H9 (cell line): ENCODE data around the gene L3HYPDH. TPM values are rescaled to one million over a fixed set of nuclear protein-coding genes. Genes with fewer than 3 reads are reported as not detected.

Experiments
- DNase-seq: peaks from one replicate; pipeline ENCODE4 v3.0.0-alpha.2; 2017
- H2AFZ ChIP-seq: one replicate; pipeline ENCODE4 v1.6.1; 2013; ENCODE audit warnings: mild to moderate bottlenecking, low read length, control low read depth, moderate library complexity
- H2AK5ac ChIP-seq: 2 replicates; pipeline ENCODE4 v1.6.1; 2013; ENCODE audit warnings: low read length, control low read depth, mixed read lengths; ENCODE audit not compliant: insufficient read length
- H2BK120ac ChIP-seq: one replicate; pipeline ENCODE4 v1.6.1; 2013; ENCODE audit warnings: low read depth, mild to moderate bottlenecking, low read length, control low read depth, inconsistent platforms; ENCODE audit not compliant: poor library complexity, severe bottlenecking
- H2BK12ac ChIP-seq: 2 replicates; pipeline ENCODE4 v1.6.1; 2013; ENCODE audit warnings: low read length, control low read depth, mixed read lengths, low read depth; ENCODE audit not compliant: insufficient read length
- H2BK15ac ChIP-seq: 2 replicates; pipeline ENCODE4 v1.6.1; 2013; ENCODE audit warnings: low read depth, low read length, control low read depth
- H2BK20ac ChIP-seq: one replicate; pipeline ENCODE4 v1.6.1; 2013; ENCODE audit warnings: low read depth, mild to moderate bottlenecking, low read length, control low read depth, inconsistent platforms; ENCODE audit not compliant: poor library complexity, severe bottlenecking
- H2BK5ac ChIP-seq: 2 replicates; pipeline ENCODE4 v1.6.1; 2013; ENCODE audit warnings: low read length, control low read depth, mixed read lengths; ENCODE audit not compliant: insufficient read length
- H3K14ac ChIP-seq: 2 replicates; pipeline ENCODE4 v1.6.1; 2013; ENCODE audit warnings: low read length, control low read depth; ENCODE audit not compliant: insufficient read depth
- H3K18ac ChIP-seq: 2 replicates; pipeline ENCODE4 v1.6.1; 2013; ENCODE audit warnings: low read depth, mild to moderate bottlenecking, mixed read lengths, low read length, control low read depth; ENCODE audit not compliant: insufficient read length
- H3K23ac ChIP-seq: 2 replicates; pipeline ENCODE4 v1.6.1; 2013; ENCODE audit warnings: low read length, control low read depth, mixed read lengths, low read depth; ENCODE audit not compliant: insufficient read length
- H3K23me2 ChIP-seq: 2 replicates; pipeline ENCODE4 v1.6.1; 2013; ENCODE audit warnings: low read depth, mild to moderate bottlenecking, mixed read lengths, low read length, control low read depth; ENCODE audit not compliant: insufficient read length, poor library complexity, severe bottlenecking
- H3K27ac ChIP-seq: 2 replicates; pipeline ENCODE4 v1.5.1; 2013; ENCODE audit warnings: low read length, control low read depth, mixed read lengths, low read depth; ENCODE audit not compliant: insufficient read length
- H3K27me3 ChIP-seq: 2 replicates; pipeline ENCODE4 v1.6.1; 2013; ENCODE audit warnings: low read length, control low read depth, inconsistent platforms; ENCODE audit not compliant: insufficient read depth
- H3K4ac ChIP-seq: 2 replicates; pipeline ENCODE4 v1.6.1; 2013; ENCODE audit warnings: low read depth, mild to moderate bottlenecking, control low read depth, inconsistent platforms, low read length, moderate library complexity
- H3K4me1 ChIP-seq: 2 replicates; pipeline ENCODE4 v1.6.1; 2013; ENCODE audit warnings: low read length, control low read depth, inconsistent platforms; ENCODE audit not compliant: insufficient read depth
- H3K4me2 ChIP-seq: 2 replicates; pipeline ENCODE4 v1.6.1; 2013; ENCODE audit warnings: low read length, control low read depth, mixed read lengths; ENCODE audit not compliant: insufficient read length, insufficient read depth
- H3K56ac ChIP-seq: 2 replicates; pipeline ENCODE4 v1.6.1; 2013; ENCODE audit warnings: low read depth, mild to moderate bottlenecking, mixed read lengths, low read length, control low read depth; ENCODE audit not compliant: insufficient read length
- H3K79me1 ChIP-seq: 2 replicates; pipeline ENCODE4 v1.6.1; 2013; ENCODE audit warnings: low read depth, mild to moderate bottlenecking, moderate library complexity, low read length, control low read depth, inconsistent platforms; ENCODE audit not compliant: insufficient read depth, poor library complexity, severe bottlenecking
- H3K79me2 ChIP-seq: 2 replicates; pipeline ENCODE4 v1.6.1; 2013; ENCODE audit warnings: low read length, control low read depth, inconsistent platforms; ENCODE audit not compliant: insufficient read depth
- H3K9ac ChIP-seq: 2 replicates; pipeline ENCODE4 v1.6.1; 2013; ENCODE audit warnings: low read length, control low read depth, mixed read lengths; ENCODE audit not compliant: insufficient read length; ENCODE audit errors: extremely low read depth
- H3K9me3 ChIP-seq: one replicate; pipeline ENCODE4 v1.6.1; 2013; ENCODE audit warnings: low read depth, low read length, inconsistent platforms; ENCODE audit not compliant: control insufficient read depth
- H3T11ph ChIP-seq: one replicate; pipeline ENCODE4 v1.6.1; 2013; ENCODE audit warnings: mild to moderate bottlenecking, low read length, control low read depth, inconsistent platforms
- H4K20me1 ChIP-seq: one replicate; pipeline ENCODE4 v1.6.1; 2013; ENCODE audit not compliant: control insufficient read depth, insufficient read length, insufficient read depth
- H4K5ac ChIP-seq: 2 replicates; pipeline ENCODE4 v1.6.1; 2013; ENCODE audit warnings: low read depth, mild to moderate bottlenecking, mixed read lengths, low read length, control low read depth; ENCODE audit not compliant: insufficient read length
- H4K8ac ChIP-seq: replicated peaks from 2 replicates; pipeline ENCODE4 v1.6.1; 2013; ENCODE audit warnings: low read length, control low read depth, mixed read lengths, low read depth; ENCODE audit not compliant: insufficient read length
- H4K91ac ChIP-seq: 2 replicates; pipeline ENCODE4 v1.6.1; 2013; ENCODE audit warnings: low read depth, mild to moderate bottlenecking, moderate library complexity, mixed read lengths, low read length, control low read depth; ENCODE audit not compliant: insufficient read length
- H3K27ac Mint-ChIP-seq, 3 experiments: 2 replicates in 2 of 3; 3 replicates in 1 of 3; pipeline ENCODE4 v1.8.0; 2020 to 2021; ENCODE audit warnings: mixed read lengths in 3 of 3, mild to moderate bottlenecking in 1 of 3, moderate library complexity in 1 of 3
- H3K27me3 Mint-ChIP-seq: 2 replicates; pipeline ENCODE4 v1.8.0; 2021; ENCODE audit warnings: low read depth, mild to moderate bottlenecking, moderate library complexity, mixed read lengths
- H3K36me3 Mint-ChIP-seq, 3 experiments: 2 replicates in 2 of 3; 3 replicates in 1 of 3; pipeline ENCODE4 v1.8.0; 2020 to 2021; ENCODE audit warnings: low read depth in 3 of 3, mixed read lengths in 3 of 3; ENCODE audit not compliant: insufficient read depth in 1 of 3
- H3K4me1 Mint-ChIP-seq, 2 experiments: 2 replicates each; pipeline ENCODE4 v1.8.0; 2020; ENCODE audit warnings: mixed read lengths in 2 of 2
- H3K4me3 Mint-ChIP-seq, 2 experiments: 2 replicates in 1 of 2; 3 replicates in 1 of 2; pipeline ENCODE4 v1.8.0; 2020 to 2021; ENCODE audit warnings: mild to moderate bottlenecking in 2 of 2, mixed read lengths in 2 of 2, moderate library complexity in 1 of 2
- H3K9me3 Mint-ChIP-seq, 2 experiments: 2 replicates in 1 of 2; 3 replicates in 1 of 2; pipeline ENCODE4 v1.8.0; 2020; ENCODE audit warnings: mild to moderate bottlenecking in 2 of 2, mixed read lengths in 2 of 2, moderate library complexity in 1 of 2
- WGBS: extraction: QIAGEN DNeasy Blood & Tissue Kit; methylation state at CpG from one replicate; pipeline ENCODE4 v1.1.7; 2013; ENCODE audit warnings: missing lambda C conversion rate, low lambda C conversion rate, mixed read lengths; ENCODE audit not compliant: insufficient read length; ENCODE audit errors: extremely low coverage; 5-methylcytosine and 5-hydroxymethylcytosine counted together
- long read RNA-seq: library from polyadenylated mRNA; unstranded; transcript quantifications from one replicate; pipeline ENCODE4 v2.0.0, GENCODE V29; 2020
- total RNA-seq: library from RNA; stranded (reverse); gene quantifications from 2 replicates; pipeline ENCODE4 v1.2.1, GENCODE V29; 2021
- TF ChIP-seq, protein P1 (sequence below): fragments of 200-600 bp; sonication (generic); conservative IDR thresholded peaks from 3 replicates; pipeline ENCODE4 v1.8.0; 2021; ENCODE audit warnings: antibody characterized with exemption, mild to moderate bottlenecking

L3HYPDH gene
- total RNA-seq: 13.5 and 15.7 TPM in 2 replicates
- long read RNA-seq, transcript L3HYPDH-201 (5 exons, 1,527 nt): major isoform, 21 of 28 reads
- long read RNA-seq, partial matches to known transcripts: 0 of 28 reads
- long read RNA-seq, other reads (novel, unspliced or antisense): 6 of 28 reads

DNA sequence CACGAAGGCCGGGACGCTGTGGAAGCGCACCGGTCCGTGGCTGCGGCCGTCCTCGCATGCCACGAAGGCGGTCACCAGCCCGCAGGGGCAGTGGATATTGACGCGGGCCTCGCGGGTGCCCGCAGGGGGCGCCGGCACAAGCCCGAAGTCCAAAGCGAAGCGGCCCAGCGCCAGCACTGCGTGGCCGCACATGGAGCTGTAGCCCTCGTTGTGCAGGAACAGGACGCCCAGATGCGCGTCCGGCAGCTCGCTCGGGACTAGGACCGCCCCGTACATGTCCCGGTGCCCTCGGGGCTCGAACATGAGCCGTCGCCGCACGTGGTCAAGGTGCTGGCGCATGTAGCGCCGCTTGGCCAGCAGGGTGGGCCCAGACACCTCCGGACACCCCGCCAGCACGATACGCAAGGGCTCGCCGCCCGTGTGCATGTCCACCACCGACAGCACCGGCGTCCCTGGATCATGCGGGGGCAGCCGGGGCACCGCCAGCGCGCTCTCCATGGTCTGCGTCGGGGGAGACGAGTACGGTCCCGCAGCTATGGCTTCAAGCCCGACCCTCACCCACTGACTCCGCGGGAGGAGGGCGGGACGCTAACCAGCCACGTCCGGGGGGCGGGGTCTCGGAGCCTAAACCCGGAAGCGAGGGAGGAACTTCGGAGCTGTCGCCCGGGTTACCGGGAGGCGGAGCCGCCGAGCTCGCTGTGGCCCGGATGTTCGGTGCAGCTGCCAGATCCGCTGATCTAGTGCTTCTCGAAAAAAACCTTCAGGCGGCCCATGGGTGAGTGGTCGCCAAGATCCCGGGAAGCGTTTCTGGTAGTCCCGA is at the start of gene L3HYPDH, which contains the start of gene JKAMP:
Gene L3HYPDH (minus strand): TSS at position 590 of the 820 bp plus-strand sequence. CDS start 92 bp downstream, at position 498.
Gene JKAMP (plus strand): TSS at position 699 of the 820 bp plus-strand sequence. CDS start 73 bp downstream, at position 772.
- no peaks in the 10 kb centered on the region for H3K4me1 ChIP-seq
- no peaks in the 10 kb centered on the region for H3K9me3 ChIP-seq
- H3K4me1 Mint-ChIP-seq: peaks cover 18 to 20% of the 10 kb centered on the region in 2 experiments
- TF ChIP-seq, protein P1, sequence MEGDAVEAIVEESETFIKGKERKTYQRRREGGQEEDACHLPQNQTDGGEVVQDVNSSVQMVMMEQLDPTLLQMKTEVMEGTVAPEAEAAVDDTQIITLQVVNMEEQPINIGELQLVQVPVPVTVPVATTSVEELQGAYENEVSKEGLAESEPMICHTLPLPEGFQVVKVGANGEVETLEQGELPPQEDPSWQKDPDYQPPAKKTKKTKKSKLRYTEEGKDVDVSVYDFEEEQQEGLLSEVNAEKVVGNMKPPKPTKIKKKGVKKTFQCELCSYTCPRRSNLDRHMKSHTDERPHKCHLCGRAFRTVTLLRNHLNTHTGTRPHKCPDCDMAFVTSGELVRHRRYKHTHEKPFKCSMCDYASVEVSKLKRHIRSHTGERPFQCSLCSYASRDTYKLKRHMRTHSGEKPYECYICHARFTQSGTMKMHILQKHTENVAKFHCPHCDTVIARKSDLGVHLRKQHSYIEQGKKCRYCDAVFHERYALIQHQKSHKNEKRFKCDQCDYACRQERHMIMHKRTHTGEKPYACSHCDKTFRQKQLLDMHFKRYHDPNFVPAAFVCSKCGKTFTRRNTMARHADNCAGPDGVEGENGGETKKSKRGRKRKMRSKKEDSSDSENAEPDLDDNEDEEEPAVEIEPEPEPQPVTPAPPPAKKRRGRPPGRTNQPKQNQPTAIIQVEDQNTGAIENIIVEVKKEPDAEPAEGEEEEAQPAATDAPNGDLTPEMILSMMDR: peak; percentile 62
- peak within 1 kb of the TSS; percentile 94 to 98 (median 97) for H3K27ac Mint-ChIP-seq
- H3K9me3 Mint-ChIP-seq: no peaks in the 10 kb centered on the region
- peaks cover 2% of the 10 kb centered on the region; the same call in 1 of the 2 replicates for H3K79me2 ChIP-seq
- no peaks in the 10 kb centered on the region for H4K20me1 ChIP-seq
- no peaks in the 10 kb centered on the region for H3K79me1 ChIP-seq
- H2AFZ ChIP-seq: peak within 1 kb of the TSS; percentile 95
- H2BK20ac ChIP-seq: no peak within 1 kb of the TSS
- H3K23ac ChIP-seq: no peak within 1 kb of the TSS
- H2BK120ac ChIP-seq: no peak within 1 kb of the TSS
- H4K91ac ChIP-seq: no peak within 1 kb of the TSS
- H2AK5ac ChIP-seq: no peak within 1 kb of the TSS
- H4K5ac ChIP-seq: no peak within 1 kb of the TSS
- H3K56ac ChIP-seq: no peak within 1 kb of the TSS
- no peak within 1 kb of the TSS for H2BK15ac ChIP-seq
- H3K4me2 ChIP-seq: peak within 1 kb of the TSS; percentile 88
- H4K8ac ChIP-seq: no peak within 1 kb of the TSS
- H3K4ac ChIP-seq: no peak within 1 kb of the TSS
- H2BK12ac ChIP-seq: no peak within 1 kb of the TSS
- H3K23me2 ChIP-seq: peaks cover 4% of the 10 kb centered on the region
- no CpG with 5 or more reads among the region's 92 CpGs for WGBS
- H3K9ac ChIP-seq: peak within 1 kb of the TSS; percentile 91
- H2BK5ac ChIP-seq: no peak within 1 kb of the TSS
- H3K27me3 ChIP-seq: no peaks in the 10 kb centered on the region; the same call in 1 of the 2 replicates
- peak within 1 kb of the TSS; percentile 83 to 97 for H3K4me3 Mint-ChIP-seq
- peaks cover 9 to 17% (median 15%) of the 10 kb centered on the region in 3 experiments; a peak in 6 of 7 replicates for H3K36me3 Mint-ChIP-seq
- peak; percentile 97 for DNase-seq
- no peak within 1 kb of the TSS for H3T11ph ChIP-seq
- H3K27ac ChIP-seq: peak within 1 kb of the TSS; percentile 65
- peak within 1 kb of the TSS; percentile 88 for H3K14ac ChIP-seq
- peak within 1 kb of the TSS; percentile 79 for H3K18ac ChIP-seq
- H3K27me3 Mint-ChIP-seq: no peaks in the 10 kb centered on the region
